K562 (cell line): Measurements from ENCODE around the gene HK2. TPM values are rescaled to one million over a fixed set of nuclear protein-coding genes. Genes with fewer than 3 reads are reported as not detected.

Source experiments
- ATAC-seq: fragments of 200-7000 bp; cut with Tn5 transposase; 3 replicates; pipeline ENCODE4 v1.9.1; 2020; ENCODE audit warnings: moderate library complexity
- BruUV-seq: library from RNA; stranded (reverse); fragments of 400-500 nt; replicated peaks from 2 replicates; lab custom pipeline; 2021; lab: Mats Ljungman, UMichigan
- CTCF ChIA-PET: fragments of 300-600 bp; formaldehyde crosslinking; extraction: SDS; loops from one replicate; lab custom pipeline; 2021; ENCODE audit warnings: low intra/inter-chr PET ratio; lab: Yijun Ruan, JAX
- POLR2A ChIA-PET: fragments of 300-600, 350-650 bp; sonication (Branson Sonifier 250); formaldehyde crosslinking; extraction: SDS; loops from one replicate; lab custom pipeline; 2021; ENCODE audit warnings: antibody characterized with exemption, inconsistent platforms; lab: Yijun Ruan, JAX
- DNase-seq, 4 experiments: peaks; one replicate each; pipeline versions ENCODE4 v3.0.0 to v3.0.0-alpha.2; 2011 to 2018; ENCODE audit warnings: low spot score in 3 of 4, mixed read lengths in 3 of 4; ENCODE audit errors: extremely low read depth in 1 of 4
- FAIRE-seq: peaks from 2 replicates; lab custom pipeline; 2011; peaks lifted over from hg19 to GRCh38; lab: Jason Lieb, UNC
- H2AFZ ChIP-seq: 2 replicates; pipeline ENCODE4 v1.6.0; 2011; ENCODE audit warnings: low read depth, low read length, control low read depth, inconsistent platforms
- H3K27ac ChIP-seq: fragments of 200-600 bp; 3 replicates; pipeline ENCODE4 v1.8.0; 2011; ENCODE audit warnings: low read depth, mild to moderate bottlenecking, control low read depth, inconsistent platforms, low read length, moderate library complexity, mixed read lengths; ENCODE audit errors: extremely low read depth
- H3K27me3 ChIP-seq, 2 experiments: fragments of 300-600 bp in 1 of 2; 2 replicates in 1 of 2; 3 replicates in 1 of 2; pipeline versions ENCODE4 v1.6.0 to v1.8.0; 2011; ENCODE audit warnings: inconsistent platforms in 2 of 2, low read length in 2 of 2, mild to moderate bottlenecking in 1 of 2, mixed read lengths in 1 of 2, moderate library complexity in 1 of 2; ENCODE audit not compliant: control insufficient read depth in 2 of 2, insufficient read depth in 2 of 2
- H3K36me3 ChIP-seq: fragments of 300-600 bp; 3 replicates; pipeline ENCODE4 v1.8.0; 2011; ENCODE audit warnings: mild to moderate bottlenecking, low read length, inconsistent platforms; ENCODE audit not compliant: control insufficient read depth, insufficient read depth
- H3K4me1 ChIP-seq, 2 experiments: fragments of 200-600 bp in 1 of 2; replicated peaks in 1 of 2; 2 replicates in 1 of 2; 3 replicates in 1 of 2; pipeline versions ENCODE4 v1.5.1 to v1.8.0; 2011; ENCODE audit warnings: inconsistent platforms in 2 of 2, low read length in 2 of 2, mild to moderate bottlenecking in 1 of 2, mixed read lengths in 1 of 2, moderate library complexity in 1 of 2; ENCODE audit not compliant: control insufficient read depth in 2 of 2, insufficient read depth in 2 of 2
- H3K4me2 ChIP-seq: 2 replicates; pipeline ENCODE4 v1.6.1; 2011; ENCODE audit warnings: low read length, control low read depth, inconsistent platforms, mixed read lengths; ENCODE audit not compliant: insufficient read depth
- H3K4me3 ChIP-seq: fragments of 200-600 bp; sonication (generic), shearing (Covaris generic); 2 replicates; pipeline ENCODE4 v1.5.1; 2016; ENCODE audit warnings: control low read depth, inconsistent platforms
- H3K79me2 ChIP-seq: fragments of 200-600 bp; 3 replicates; pipeline ENCODE4 v1.8.0; 2011; ENCODE audit warnings: low read length, inconsistent platforms; ENCODE audit not compliant: control insufficient read depth, insufficient read depth
- H3K9ac ChIP-seq, 2 experiments: 2 replicates each; pipeline versions ENCODE4 v1.6.0 to v1.6.1; 2011; ENCODE audit warnings: low read depth in 2 of 2, low read length in 2 of 2, control low read depth in 1 of 2, inconsistent platforms in 1 of 2, mild to moderate bottlenecking in 1 of 2, mixed read lengths in 1 of 2; ENCODE audit not compliant: insufficient read depth in 1 of 2
- H3K9me1 ChIP-seq: one replicate; pipeline ENCODE4 v1.6.0; 2011; ENCODE audit warnings: inconsistent platforms, mild to moderate bottlenecking, low read length, moderate library complexity; ENCODE audit not compliant: control insufficient read depth, insufficient read depth
- H3K9me3 ChIP-seq: replicated peaks from 2 replicates; pipeline ENCODE4 v1.5.1; 2011; ENCODE audit warnings: low read depth, low read length, inconsistent platforms; ENCODE audit not compliant: control insufficient read depth, insufficient read depth
- H4K20me1 ChIP-seq: replicated peaks from 2 replicates; pipeline ENCODE4 v1.6.1; 2011; ENCODE audit warnings: low read length, inconsistent platforms, mixed read lengths; ENCODE audit not compliant: control insufficient read depth, insufficient read depth
- CBFA2T2 ChIP-seq: fragments of 450-650 bp; conservative IDR thresholded peaks from 2 replicates; pipeline ENCODE4 v1.6.1; 2017; ENCODE audit warnings: mild to moderate bottlenecking
- CHD1 ChIP-seq: fragments of 200-600 bp; sonication (generic); IDR thresholded peaks from one replicate; pipeline ENCODE4 v1.6.1; 2012; ENCODE audit warnings: mild to moderate bottlenecking, moderate library complexity, low read length, inconsistent platforms
- FOXO4 ChIP-seq: fragments of 450-650 bp; formaldehyde crosslinking; IDR thresholded peaks from 2 replicates; pipeline ENCODE4 v1.4.0; 2020; ENCODE audit warnings: mild to moderate bottlenecking, moderate library complexity
- JUND ChIP-seq, 2 experiments: IDR thresholded peaks; 2 replicates in 1 of 2; 3 replicates in 1 of 2; pipeline ENCODE4 v1.6.1; 2011; ENCODE audit warnings: borderline replicate concordance in 2 of 2, low read depth in 2 of 2, low read length in 2 of 2, improper control_type of control experiment in 1 of 2, missing biosample characterization in 1 of 2, missing genetic modification characterization in 1 of 2, missing genetic modification reagents in 1 of 2
- KDM5B ChIP-seq: fragments of 200-600 bp; sonication (generic); IDR thresholded peaks from 2 replicates; pipeline ENCODE4 v1.6.1; 2012; ENCODE audit warnings: low read depth, mild to moderate bottlenecking, moderate library complexity, low read length, control low read depth, inconsistent platforms; ENCODE audit not compliant: insufficient replicate concordance
- PATZ1 ChIP-seq: fragments of 250-450 bp; sonication (Bioruptor Pico); IDR thresholded peaks from 2 replicates; pipeline ENCODE4 v1.5.0; 2020; ENCODE audit warnings: mild to moderate bottlenecking, borderline replicate concordance
- PCBP1 ChIP-seq: fragments of 200-400 bp; formaldehyde crosslinking; IDR thresholded peaks from 2 replicates; pipeline ENCODE4 v1.6.1; 2018; ENCODE audit warnings: mild to moderate bottlenecking, low read depth, low read length; ENCODE audit not compliant: poor library complexity, severe bottlenecking
- SIX5 ChIP-seq, 2 experiments: IDR thresholded peaks; 2 replicates each; pipeline ENCODE4 v1.6.1; 2011; ENCODE audit warnings: low read length in 2 of 2, borderline replicate concordance in 1 of 2, low read depth in 1 of 2, mild to moderate bottlenecking in 1 of 2, moderate library complexity in 1 of 2; ENCODE audit not compliant: insufficient read depth in 1 of 2
- TRIM25 ChIP-seq: fragments of 450-650 bp; IDR thresholded peaks from 2 replicates; pipeline ENCODE4 v1.7.0; 2016; ENCODE audit warnings: borderline replicate concordance
- ZBTB2 ChIP-seq: fragments of 450-650 bp; IDR thresholded peaks from 2 replicates; pipeline ENCODE4 v1.6.1; 2016; ENCODE audit warnings: antibody characterized with exemption
- ZNF584 ChIP-seq: fragments of 200-800 bp; sonication (Bioruptor generic); IDR thresholded peaks from 2 replicates; pipeline ENCODE4 v1.6.1; 2016; ENCODE audit warnings: low read depth, mild to moderate bottlenecking, missing genetic modification characterization, missing compliant biosample characterization
- WGBS: fragments of 100-300 bp; shearing (Covaris generic); methylation state at CpG from one replicate; pipeline ENCODE4 v1.1.6; 2016; ENCODE audit warnings: low coverage, mixed read lengths; ENCODE audit not compliant: insufficient coverage; ENCODE audit errors: missing lambda C conversion rate; 5-methylcytosine and 5-hydroxymethylcytosine counted together
- in situ Hi-C: fragments of 300-500 bp; cut with MboI; formaldehyde crosslinking; loops from 4 replicates; pipeline ENCODE4 v1.15.0; 2018; ENCODE audit warnings: inconsistent platforms, mixed read lengths
- intact Hi-C: fragments of 100-400 bp; cut with micrococcal nuclease; formaldehyde crosslinking; loops from 2 replicates; pipeline ENCODE4 v1.14.2; 2022
- polyA plus RNA-seq, 8 experiments: library from polyadenylated mRNA; depleted of rRNA in 4 of 8; stranded (reverse) in 5 of 8; unstranded in 3 of 8; fragments of >200 nt; fragmentation: Nextera tagmentation in 2 of 8; fragmentation: Illumina TruSeq in 1 of 8; extraction: Ambion mirVana in 2 of 8; extraction: Trizol in 1 of 8; gene quantifications; 2 replicates each; pipeline versions ENCODE4 v1.2.1 to v1.2.3, GENCODE V29; 2011 to 2014; ENCODE audit warnings: inconsistent platforms in 1 of 8, missing spikeins in 1 of 8
- total RNA-seq, 7 experiments: library from RNA; depleted of rRNA in 6 of 7; stranded (reverse); fragments of >200 nt in 6 of 7; fragmentation: Illumina TruSeq in 2 of 7; extraction: Trizol in 2 of 7; gene quantifications; 2 replicates each; pipeline versions ENCODE4 v1.2.1 to v1.2.3, GENCODE V29; 2011 to 2021; ENCODE audit warnings: low replicate concordance in 1 of 7

The HK2 gene
- total and polyA plus RNA-seq, 9 of the 15 experiments (the other 6 are each of a cell fraction or from before 2014, with no cell fraction given) = 4.7 to 56.0 (median 19.9) TPM

- ChIA-PET POLR2A (interaction anchor here (0.9 to 1.1 kb wide), 3 partner anchors 38 to 287 kb away, joined by 3 to 6 read pairs (median 3); no protein-coding TSS in a partner anchor), CTCF (interaction anchor here (3.0 kb wide), 1 partner anchor 187 kb away, joined by 19 read pairs; no protein-coding TSS in a partner anchor)
- Histone ChIP-seq H3K27ac (no peak overlapping the region), H3K79me2 (no peaks in the 10 kb centered on the region), H2AFZ (no peak overlapping the region), H3K4me2 (no peak overlapping the region), H3K36me3 (peaks cover 98% of the 10 kb centered on the region), H3K9me3 (no peaks in the 10 kb centered on the region), H3K9ac (no peak overlapping the region), H3K4me3 (no peak overlapping the region), H3K4me1 (no peaks in the 10 kb centered on the region), H3K9me1 (no peaks in the 10 kb centered on the region), H3K27me3 (no peaks in the 10 kb centered on the region), H4K20me1 (no peaks in the 10 kb centered on the region; the same call in 1 of the 2 replicates)
- DNase-seq (no peak), FAIRE-seq (no peak), ATAC-seq (no peak)
- 95% methylated on average over 5 of the region's 6 CpGs for WGBS
- no TSS peak for BruUV-seq
- in situ Hi-C loops = loop anchor here (5.0 kb wide), 1 partner anchor 175 kb away; no protein-coding TSS in a partner anchor
- intact Hi-C loops = loop anchor here (2.0 to 5.0 kb wide), 2 partner anchors 40 to 293 kb away; no protein-coding TSS in a partner anchor
- TF ChIP-seq CHD1 = no peak
- TF ChIP-seq ZNF584 (CRISPR knock-in tag) = no peak
- TF ChIP-seq CBFA2T2 = no peak
- no peak for TF ChIP-seq TRIM25
- no peak for TF ChIP-seq PATZ1
- TF ChIP-seq FOXO4 (CRISPR knock-in tag) = no peak
- no peak for TF ChIP-seq ZBTB2
- TF ChIP-seq PCBP1 = no peak
- TF ChIP-seq SIX5 (IDR thresholded peaks at IDR 0.05; ENCODE audit: borderline replicate concordance in 1 of 2, insufficient read depth in 1 of 2, low read depth in 1 of 2, low read length in 2 of 2) = no peak
- no peak for TF ChIP-seq JUND (IDR thresholded peaks at IDR 0.05; ENCODE audit: borderline replicate concordance, low read depth, low read length)
- no peak for TF ChIP-seq JUND (tag; IDR thresholded peaks at IDR 0.05; ENCODE audit: borderline replicate concordance, low read depth, low read length)
- TF ChIP-seq KDM5B = no peak
Measured at GRCh38 chr2:74877376-74877775, 43.4 kb downstream of the HK2 start.
